COR-L47 (cell line): ENCODE results near the gene NEUROD2.
A peak's percentile ranks its signal among the peaks of the same experiment; 100 is the strongest.

Experiments
- DNase-seq: peaks from one replicate; lab custom pipeline; 2025; lab: John Stamatoyannopoulos, UW

The NEUROD2 gene

DNA sequence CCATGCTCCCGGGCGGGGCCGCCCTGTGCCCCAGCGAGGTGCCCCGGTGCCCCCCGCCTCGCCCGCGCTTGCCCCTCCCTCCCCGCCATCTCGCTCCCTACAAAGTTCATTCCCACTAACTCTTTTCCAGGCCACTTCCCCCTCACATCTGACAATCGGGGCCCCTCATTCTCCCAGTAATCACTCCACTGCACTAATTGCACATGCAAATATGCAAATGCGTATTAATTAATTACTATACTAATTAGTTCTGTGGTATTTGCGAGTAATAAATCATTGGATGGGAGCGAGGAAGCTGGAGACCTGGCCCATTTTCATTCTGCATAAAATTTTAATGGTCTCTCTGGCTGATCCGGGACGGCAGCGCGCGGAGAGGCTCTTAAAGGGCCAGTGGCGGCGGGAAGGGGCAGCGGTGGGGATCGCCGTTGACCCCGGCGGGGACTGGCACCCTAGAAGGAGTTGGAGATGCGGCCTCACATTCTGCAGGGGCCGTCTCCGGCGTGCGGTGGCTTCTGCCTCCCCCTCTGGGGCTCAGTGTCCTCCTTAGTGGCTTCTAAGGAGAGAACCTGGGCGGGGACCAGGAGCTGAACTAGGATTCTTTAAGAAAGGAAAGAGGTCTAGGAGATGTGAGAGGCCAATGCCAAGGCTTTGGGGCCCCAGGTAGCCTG lies 10.7 kb upstream of the NEUROD2 start:
- DNase-seq: peak; percentile 42

DNA sequence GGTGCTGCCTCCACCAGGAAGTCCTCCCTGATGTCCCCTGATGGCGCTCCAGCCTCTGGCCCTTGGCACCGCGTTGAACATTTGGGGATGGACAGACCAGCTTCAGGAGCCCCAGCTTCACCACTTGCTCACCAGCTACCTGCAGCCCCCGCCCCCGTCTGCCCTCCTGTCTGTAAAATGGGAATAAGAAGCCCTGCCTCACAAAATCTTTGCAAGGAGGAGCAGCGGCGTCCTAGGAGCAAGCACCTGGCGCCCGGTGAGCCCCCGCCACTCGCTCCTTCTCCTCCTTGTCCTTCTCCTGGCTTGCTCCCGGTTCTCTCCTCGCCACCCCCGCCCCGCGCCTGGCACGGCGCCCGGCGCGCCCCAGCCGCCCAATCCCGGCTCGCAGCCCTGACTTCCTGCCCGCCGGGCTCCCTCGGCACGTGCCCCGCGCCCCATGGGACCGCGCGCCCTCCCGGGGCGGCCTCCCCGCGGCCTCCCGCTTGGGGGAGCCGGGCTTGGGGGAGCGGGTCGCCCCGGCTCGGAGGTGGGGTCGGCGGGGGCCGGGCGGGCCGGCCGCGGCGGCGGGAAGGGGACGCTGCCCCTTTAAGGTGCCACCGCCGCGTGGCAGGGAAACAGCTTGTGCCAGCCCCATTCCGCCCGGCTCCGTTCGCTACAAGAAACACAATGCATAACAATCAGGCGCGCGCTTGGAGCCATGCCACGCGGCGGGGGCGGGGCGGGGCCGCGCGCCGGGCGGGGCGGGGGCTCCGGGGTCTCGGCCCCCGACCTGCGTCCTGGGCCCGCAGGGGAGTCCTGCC lies 9.9 kb upstream of the NEUROD2 start:
- DNase-seq: peak; percentile 82

DNA sequence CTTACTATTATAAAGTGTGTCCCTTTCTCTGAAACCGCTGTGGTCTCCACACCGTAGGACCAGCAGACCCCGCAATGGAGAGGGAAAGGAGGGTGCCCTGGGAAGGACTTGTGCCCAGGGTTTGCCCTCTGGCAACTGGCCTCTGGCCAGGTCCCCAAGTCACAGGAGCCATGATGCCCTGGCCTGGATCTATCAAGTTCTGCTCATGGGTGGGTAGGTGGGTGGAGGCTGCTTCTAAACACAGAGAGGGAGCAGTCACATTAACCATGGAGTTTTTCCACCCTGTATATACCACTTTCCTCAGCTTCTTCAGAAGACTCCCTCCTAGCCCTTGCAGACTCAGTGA lies 9.4 kb upstream of the NEUROD2 start:
- DNase-seq: no peak

DNA sequence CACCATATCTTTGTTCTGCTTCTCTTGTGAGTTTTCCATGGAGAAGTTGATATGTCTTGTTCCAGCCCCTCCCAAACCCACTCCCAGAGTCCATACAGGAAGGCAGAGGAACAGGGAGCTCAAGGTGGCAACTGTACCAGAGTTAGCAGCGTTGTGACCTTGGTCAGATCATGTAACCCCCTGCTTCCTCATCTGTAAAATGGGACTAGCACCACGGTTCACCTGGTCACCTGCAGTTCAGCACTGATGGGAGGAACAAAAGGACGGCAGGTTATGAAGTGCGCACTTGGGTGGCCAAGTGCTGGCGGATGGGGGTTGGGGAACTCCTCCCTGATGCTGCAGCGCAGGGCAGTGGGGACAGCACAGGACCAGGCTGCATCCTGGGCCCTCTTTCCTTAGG lies 7.7 kb upstream of the NEUROD2 start:
- DNase-seq: no peak

DNA sequence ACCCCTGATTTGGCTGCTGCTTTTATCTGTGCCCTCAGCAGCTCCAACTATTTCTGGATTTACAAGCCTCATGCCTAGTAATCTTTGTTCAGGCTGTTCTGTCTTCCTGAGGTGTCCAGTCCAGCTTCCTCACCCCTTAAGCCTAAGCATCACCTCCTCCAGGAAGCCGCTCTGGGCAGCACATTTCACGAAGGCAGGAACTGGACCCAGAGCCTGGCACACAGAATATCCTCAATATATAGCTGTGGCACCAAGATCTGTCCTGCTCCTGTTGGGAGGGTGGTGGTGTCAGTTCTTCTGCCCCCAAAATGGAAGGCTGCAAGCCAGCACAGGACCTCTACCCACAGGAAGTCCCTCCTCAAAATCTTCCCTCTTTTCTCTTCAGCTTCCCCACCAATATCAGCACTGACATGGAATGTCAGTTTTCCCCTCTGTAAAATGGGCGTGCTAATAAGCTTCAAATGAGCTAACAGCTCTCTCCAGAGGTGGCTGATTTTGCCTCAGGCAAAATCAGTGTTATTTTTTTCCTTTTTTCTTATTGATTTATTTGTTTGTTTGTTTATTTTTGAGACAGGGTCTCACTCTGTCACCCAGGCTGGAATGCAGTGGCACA lies 6.9 kb upstream of the NEUROD2 start:
- no peak for DNase-seq

DNA sequence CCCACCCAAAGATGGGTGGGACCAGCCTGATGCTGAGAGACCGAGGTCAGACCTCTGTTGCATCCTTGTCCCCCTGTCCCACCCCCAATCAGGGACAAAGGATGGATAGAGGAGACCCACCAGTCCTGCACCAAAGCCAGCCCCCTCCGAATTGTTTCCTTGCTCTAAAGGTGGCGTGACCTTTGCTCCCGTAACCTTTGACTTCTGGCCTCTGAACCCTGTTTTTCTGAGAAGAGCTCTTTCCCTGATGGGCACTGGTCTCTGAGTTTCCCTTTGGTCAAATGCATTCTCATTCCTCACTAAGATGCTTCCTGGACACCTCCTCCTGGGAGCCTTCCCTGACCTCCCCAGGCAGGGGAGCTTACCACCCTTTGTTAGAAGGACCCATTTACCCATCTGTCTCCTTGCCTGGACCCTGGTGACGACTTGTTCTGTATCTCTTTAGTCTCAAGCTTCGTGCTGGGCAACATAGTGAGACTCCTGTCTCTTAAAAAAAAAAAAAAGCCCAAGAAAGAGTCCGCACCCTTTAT lies 5.3 kb upstream of the NEUROD2 start:
- DNase-seq: no peak

DNA sequence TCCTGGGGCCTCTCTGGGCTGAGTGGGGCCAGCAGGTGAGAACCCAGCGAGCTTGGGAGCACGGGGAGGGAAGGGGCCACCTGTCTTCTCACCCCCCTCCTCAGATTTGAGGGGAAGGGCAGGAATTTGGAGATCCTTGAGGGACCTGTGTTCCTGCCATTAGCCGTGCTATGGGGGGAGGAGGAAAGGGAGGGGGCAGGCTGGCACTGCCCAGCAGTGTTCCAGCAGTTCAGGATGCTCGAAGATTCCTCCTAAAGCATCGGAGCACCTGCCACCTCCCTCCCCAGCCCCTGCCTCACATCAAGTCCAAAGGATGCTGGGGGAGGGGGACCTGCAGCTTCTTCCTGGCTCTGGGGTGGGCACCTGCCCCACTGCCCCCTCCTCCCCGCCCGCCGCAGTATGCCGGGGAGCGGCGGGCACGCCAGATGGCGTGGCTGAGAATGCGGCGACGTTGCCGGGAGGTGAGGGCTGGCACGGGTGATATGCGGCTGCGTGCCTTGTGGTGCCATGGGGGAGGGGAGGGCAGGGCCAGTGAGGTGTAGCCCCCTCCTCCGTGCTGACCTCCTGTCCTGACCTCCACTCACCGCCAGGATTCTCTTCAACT lies 4.7 kb upstream of the NEUROD2 start:
- no peak for DNase-seq

DNA sequence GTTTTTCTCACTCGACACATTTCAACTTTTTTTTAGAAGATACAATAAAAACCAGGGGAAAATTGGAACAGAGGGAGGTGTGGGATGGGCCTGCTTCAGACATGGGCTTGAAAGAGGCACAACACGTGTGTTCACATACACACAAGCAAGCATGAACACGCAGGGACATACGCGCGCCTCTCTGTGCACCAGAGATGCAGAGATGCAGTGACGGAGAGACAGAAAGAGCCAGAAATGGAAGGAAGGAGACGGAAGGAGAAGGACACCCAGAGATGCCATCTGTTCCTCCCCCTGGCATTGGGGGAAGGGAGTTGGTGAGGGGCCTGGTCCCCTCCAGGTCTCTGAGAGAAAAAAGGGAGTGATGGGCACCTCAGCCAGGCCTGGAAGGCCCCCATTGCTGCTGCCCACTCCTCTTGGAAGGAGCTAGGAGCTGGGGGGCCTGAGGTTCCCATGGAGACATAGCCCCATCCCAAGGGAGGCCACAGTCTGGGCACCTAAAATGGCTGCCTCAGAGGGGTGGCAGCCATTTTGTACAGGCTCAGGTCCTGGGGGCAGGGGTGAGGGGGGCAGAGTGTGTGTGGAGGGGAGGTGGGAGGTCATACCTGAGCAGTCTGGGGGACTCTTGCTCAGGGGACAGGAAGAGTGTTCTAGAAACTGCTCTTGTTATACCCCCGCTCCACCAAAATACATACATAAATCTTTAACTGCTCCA lies 3.8 kb upstream of the NEUROD2 start:
- DNase-seq: no peak

DNA sequence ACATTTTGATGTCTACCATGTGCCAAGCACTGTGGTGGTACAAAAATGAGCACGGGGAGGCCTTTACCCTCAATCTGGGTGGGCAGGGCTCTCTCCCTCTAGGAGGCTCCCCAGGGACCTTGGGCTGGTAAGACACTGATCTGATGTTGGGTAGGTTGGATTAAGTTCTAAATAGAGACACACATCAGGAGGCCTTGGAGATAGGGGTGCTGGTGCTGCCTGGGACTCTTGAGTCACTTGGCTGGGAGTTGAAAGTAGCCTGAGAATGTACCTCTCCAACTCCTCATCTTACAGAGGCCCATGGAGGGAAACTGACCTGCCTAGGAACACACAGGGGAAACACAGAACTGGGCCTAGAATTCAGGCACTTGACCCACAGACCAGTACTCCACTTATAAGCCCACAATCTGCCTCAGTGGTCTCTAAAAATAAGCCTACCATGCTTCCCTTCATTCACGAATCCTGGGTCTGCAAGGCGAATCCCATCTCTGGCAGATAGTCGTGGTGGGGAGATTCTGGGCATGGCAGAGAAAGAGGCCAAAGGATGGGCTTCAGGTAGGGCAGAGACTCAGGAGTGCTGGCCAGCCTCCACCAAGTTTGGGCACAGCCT lies 1.8 kb upstream of the NEUROD2 start:
- DNase-seq: no peak

DNA sequence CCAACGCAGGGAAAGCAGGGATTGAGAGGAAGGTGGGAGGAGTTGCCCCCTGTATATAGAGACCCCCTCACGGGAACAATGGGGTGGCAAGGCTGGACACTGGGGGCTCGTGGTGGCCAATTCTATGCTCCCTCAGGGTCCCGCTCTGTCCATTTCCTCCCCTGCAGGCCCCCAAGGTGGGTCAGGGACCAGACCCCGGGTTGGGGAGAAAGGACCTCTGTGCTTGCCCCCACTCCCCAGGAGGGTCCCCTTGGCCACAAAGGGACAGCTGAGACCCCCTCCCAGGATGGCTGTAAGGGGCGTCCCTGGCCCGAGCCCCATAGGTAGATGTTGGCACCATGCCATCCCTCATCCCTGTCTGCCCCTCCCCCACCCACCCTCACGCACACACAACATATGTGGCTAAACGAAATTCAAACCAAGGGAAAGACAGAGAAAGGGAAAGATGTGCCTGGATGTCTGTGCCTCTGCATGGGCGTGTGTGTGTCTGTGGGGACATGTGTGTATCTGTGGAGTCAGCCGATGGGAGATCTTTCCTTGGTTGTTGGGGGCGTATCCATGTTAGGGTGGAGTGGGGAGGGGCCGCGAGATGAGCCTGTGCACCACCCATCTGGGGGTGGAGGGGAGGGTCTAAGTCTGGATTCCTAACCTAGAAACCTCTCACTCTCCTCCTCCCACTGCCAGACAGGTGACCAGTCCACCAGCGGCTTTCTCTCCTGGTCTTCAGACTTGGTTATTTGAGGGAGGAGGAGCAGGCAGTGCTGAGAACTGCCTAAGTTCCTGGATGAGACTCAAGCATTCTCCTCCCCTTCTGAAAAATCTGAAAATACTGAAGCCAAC lies 642 bp upstream of the NEUROD2 start:
- DNase-seq: no peak

DNA sequence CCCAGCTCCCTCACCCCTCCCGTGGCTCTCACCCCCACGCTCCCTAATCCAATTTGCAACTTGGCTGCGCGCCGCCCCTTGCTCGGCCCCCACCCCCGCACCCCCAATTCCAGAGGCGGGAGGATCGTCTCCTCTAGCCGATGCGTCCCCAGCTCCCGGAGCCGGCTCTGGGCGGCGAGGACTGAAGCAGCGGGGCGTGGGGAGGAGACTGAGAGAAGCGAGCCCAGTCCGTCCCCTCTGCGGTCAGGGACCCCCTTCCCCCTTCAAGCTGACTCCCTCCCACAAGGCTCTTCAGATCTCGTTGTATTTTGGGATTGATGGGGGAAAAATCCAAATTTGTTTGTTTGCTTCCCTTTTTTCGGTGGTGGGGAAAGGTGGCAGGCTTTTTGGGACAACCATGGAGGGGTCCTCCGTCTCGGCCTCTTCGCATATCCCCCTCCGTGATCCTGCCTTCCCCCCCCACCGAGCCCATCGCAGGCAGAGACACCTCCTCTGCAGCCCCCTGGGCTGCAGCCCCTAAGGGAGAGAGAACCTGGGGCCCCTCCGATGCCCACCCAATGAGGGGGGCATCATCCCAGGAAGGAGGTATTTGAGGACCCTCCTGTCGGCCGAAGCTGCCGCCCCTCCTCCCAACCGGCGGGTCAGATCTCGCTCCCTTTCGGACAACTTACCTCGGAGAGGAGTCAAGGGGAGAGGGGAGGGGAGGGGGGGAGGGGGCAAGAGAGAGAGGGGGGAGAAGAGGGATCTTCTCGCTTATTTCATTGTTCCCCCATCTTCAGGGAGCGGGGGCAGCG lies 466 bp downstream of the NEUROD2 start:
- no peak for DNase-seq

DNA sequence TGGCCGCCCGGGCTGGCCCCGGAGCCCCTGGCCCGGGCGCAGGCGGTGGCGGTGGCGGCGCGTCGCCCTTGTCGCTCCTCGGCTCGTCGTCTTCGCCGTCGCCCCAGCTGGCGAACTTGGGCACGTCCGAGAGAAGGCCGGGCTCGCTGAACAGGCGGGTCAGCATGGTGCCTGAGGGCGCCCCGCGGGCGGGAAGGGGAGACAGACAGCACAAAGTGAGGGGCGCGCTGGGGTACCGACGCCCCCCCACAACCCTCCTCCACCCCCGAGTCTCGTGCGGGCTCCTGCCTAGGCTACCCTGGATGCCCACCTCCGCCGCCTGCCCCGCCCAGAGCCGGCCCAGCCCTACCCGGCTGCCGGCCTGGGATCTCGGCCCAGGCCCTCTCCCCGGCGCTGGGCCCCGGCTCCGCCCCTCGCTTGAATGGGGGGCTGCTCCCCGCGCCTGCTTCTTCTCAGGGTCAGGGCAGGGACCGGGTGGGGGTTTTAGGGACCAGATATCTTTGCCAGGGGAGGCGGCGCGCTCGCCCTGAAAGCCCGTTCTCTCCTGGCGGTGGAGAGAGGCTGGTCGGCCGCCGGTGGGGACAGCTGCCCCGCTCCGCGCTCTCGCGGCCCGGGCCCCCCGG lies 1.2 kb downstream of the NEUROD2 start:
- no peak for DNase-seq

DNA sequence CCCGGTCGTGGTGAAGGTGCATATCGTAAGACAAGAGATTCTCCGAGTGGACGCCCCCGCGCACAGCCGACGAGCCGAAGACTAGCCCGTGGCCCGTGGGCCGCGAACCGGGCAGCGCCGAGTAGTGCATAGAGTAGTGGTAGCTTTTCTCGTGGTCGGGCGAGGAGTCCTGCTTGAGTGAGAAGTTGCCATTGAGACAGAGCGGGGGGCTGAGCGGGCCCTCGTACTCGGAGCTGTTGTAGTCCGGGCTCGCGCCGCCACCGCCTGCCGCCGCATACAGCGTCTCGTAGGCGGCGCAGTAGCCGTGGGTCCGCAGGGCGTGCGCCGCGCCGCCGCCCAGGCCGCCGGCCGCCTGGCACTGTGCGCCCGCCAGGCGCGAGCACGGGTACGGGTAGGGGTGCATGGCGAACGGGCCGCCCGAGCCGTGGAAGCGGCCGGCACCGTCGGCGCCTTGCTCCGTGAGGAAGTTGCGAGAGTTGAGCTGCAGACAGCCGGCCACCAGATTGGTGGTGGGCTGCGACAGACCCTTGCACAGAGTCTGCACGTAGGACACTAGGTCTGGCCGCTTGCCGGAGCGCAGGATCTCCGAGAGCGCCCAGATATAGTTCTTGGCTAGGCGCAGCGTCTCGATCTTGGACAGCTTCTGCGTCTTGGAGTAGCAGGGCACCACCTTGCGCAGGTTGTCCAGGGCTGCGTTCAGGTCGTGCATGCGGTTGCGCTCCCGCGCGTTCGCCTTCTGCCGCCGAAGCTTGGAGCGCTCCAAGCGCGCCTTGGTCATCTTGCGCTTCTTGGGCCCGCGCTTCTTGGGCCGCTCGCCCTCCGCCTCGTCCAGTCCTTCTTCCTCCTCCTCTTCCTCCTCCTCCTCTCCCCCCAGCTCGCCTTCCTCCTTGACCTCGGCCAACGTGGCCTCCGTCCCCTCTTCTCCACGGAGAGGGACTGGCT lies 2.0 kb downstream of the NEUROD2 start:
- DNase-seq: no peak

DNA sequence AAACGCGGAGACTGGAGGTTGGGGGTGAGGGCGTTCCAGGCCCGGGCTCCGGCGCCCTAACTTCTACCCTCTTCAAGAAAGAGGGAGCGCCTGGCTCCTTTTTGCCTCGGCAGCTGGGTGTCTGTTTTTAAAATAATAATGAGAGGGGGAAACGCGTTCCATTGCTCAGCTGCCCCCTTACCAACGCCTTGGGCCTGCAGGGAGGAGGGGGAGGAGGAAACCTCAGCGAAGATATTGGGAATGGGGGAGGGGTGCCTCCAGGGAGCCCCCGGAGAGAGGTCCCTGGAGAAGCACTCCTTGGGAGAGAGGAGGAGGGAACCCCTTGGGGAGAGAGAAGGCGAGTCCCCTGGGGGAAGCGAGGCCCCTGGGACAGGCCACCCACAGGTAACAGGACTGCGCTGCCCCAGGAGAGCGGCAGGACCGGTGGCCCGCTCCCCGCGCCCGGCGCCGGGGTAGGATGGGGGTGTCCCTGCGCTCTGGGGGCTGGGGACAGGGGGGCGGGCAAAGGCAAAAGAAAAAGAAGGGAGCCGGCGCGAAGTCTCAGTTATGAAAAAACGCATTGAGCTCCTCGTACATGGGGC lies 2.7 kb downstream of the NEUROD2 start:
- no peak for DNase-seq

DNA sequence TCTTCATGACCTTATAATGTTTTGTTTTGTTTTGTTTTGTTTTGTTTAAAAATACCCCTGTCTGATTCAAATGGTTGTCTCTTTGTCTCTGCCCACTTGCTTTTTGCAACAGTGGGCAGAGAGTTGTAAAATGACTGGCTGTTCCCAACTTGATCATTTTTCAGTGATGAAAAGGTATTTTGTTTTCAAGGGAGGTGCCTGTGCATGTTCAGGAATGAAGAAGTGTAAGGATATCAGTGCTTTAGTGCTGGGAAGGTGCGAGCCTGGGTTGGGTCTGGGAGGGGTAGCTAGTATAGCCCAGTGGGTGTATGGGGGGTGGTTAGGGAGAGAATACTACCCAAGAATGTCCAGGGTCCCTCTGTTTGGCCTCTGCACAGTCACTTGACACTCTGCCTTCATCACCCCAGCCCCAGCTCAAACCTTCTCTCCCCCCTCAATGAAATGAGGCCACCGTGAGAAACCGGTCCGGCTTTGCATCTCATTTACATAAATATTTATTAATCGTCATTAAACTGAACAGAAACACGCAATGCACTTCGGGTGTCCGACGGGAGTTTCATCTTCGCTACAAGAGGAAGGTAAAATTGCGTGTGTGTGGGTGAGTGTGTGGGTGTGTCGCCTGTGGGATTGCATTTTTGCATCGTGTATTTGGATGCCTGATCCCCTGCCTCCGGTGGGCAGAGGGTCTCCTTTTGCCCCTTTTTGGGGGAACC lies 4.3 kb downstream of the NEUROD2 start:
- no peak for DNase-seq

DNA sequence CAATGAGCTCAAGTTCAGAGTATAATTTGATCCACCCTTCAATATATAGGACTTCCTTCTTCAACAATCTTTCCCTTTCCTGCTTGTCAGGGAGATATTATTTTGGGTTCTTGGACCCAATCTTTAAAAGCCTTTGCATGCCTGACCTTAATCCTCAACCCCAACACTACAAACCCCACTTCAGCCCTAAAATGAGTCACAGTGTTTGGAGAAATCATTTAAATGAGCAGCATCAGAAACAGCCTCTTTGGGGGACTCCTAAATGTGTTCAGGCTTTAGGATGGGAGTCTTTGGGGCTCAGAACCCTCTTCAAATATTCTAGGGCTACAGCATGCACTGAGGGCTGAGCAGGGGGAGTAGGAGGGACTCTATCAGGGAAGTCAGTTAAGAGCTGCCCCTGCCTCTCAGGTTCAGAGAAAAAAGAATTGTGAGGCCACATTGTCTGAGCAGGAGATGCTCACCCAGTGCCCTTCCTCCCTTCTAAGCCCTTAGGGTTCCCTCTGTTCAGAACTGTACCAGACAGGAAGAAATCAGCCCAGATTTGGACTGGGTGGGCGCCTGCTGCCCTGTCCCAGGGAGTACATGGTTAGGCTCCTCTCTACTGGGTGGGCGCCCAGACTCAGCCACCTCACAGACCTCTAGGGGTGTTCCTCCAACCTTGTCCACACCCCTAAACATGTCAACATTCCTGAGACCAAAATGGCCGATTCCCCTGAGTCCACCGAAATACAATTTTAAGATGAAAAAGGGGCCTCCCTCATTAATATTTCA lies 5.0 kb downstream of the NEUROD2 start:
- DNase-seq: no peak
